GM18858 (cell line): ENCODE measurements around the gene WNT8B.

Source experiments
- ATAC-seq: cut with Tn5 transposase; IDR thresholded peaks from one replicate; pipeline ENCODE4 v1.9.1; 2021; ENCODE audit not compliant: unreplicated experiment

Gene WNT8B

GRCh38 chr10:100516847-100517246, 54.0 kb downstream of the WNT8B start:
- ATAC-seq, result no peak

- ATAC-seq, result no peak
Observed at GRCh38 chr10:100518761-100519241, 56.0 kb downstream of the WNT8B start.

GRCh38 chr10:100519311-100520051, 56.7 kb downstream of the WNT8B start, which contains the start of gene SEC31B:
TSS of gene SEC31B (minus strand) at chr10:100519861. CDS start at chr10:100516952, 2,909 bp downstream.
- no peak for ATAC-seq

DNA sequence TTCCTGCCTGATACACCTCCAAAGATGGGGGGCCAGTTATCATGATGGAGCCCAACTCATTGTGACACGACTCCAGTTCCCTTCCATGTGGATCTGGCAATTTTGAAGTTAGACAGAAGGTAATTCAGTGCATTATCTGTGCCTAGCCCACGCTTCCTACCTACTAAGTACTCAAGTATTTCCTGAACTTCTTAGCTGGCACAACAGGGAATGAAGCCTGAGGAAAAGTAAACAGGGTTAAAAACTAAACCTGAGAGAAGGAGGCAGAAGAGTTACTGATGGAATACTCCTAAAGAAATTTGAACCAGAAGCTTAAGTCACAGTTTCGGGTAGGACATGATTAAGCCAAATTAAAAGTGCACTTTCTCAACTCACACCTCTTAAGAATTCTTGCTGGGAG, 58.0 kb downstream of the WNT8B start:
- no peak for ATAC-seq

GRCh38 chr10:100522107-100522801, 59.4 kb downstream of the WNT8B start:
- no peak for ATAC-seq

GRCh38 chr10:100522945-100523344, 60.1 kb downstream of the WNT8B start:
- ATAC-seq, result no peak

GRCh38 chr10:100524206-100524605, 61.4 kb downstream of the WNT8B start:
- no peak for ATAC-seq

GRCh38 chr10:100524638-100525037, 61.8 kb downstream of the WNT8B start:
- ATAC-seq, result no peak

- no peak for ATAC-seq
Observed at GRCh38 chr10:100528123-100528886, 65.5 kb downstream of the WNT8B start.

GRCh38 chr10:100528921-100529474, 66.2 kb downstream of the WNT8B start:
- ATAC-seq, result no peak

DNA sequence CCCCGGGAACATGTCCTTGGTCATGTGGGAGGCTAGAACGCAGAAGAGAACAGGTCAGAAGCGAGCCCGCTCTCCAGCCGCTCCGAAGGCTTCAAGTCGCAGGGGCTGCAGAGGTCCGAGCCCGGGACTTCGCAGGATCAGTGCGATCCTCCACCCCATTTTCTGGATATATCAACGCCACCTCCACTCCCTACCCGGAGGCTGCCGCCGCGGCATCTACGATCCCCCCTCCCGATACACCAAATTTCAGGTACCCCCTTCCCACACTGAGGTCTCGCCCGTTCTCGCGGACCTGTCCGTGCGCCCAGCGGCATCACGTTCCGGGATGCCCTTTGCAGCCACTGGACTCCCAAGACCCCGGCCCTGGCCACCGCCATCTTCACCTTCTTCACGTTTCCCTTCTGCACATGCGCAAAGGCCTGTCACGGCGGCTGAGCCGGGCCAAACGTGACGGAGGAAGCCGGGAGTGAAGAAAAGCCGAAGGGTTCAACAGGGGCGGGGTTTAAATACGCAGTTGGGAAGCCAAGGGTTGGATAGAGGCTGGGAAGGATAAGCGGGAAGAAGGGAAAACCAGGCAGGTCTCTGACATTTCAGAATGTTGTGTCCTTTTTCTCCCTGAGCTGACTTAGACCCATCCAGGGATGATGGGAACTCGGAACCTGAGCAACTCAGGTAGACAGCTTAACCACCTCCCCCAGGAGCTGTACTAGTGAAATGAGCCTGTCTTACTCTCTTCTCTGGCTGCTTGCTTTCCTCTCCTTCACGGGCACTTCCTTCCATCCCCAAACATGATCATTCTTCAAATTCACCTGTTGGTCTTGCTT, 66.9 kb downstream of the WNT8B start, which contains the start of gene NDUFB8:
Gene NDUFB8 (minus strand): TSS at position 397 of the 824 bp plus-strand sequence. CDS start 20 bp downstream, at position 377.
- ATAC-seq, result no peak

DNA sequence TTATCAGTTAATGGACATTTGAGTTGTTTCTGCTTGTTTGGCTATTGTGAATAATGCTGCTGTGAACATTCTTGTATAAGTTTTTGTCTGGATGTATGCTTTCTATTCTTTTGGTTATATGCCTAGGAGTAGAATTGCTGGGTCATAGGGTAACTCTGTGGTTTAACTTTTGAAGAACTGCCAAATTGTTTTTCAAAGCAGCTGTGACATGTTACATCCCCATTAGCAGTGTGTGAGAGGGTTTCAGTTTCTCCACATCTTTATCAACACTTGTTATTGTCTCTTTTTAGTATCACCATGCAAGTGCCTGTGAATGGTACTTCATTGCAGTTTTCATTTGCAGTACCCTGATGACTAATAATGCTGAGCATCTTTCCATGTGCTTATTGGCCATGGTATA, 69.0 kb downstream of the WNT8B start:
- ATAC-seq, result no peak
